Measurements from ENCODE around the gene HJURP.

HJURP gene

GRCh38 chr2:233814056-233814835 lies 40.1 kb downstream of the HJURP start:
- no peaks in the 10 kb centered on the region for H3K36me3 ChIP-seq (ENCODE audit: insufficient read depth, low read length)
- H3K27me3 ChIP-seq (ENCODE audit: insufficient read depth, low read length, poor library complexity, severe bottlenecking) = no peaks in the 10 kb centered on the region
- no peaks in the 10 kb centered on the region for H4K20me1 ChIP-seq (ENCODE audit: insufficient read depth, low read length, poor library complexity, severe bottlenecking)
- TF ChIP-seq CTCF (conservative IDR thresholded peaks at IDR 0.05; ENCODE audit: low read length) (no peak), EZH2phosphoT487 (IDR thresholded peaks at IDR 0.05; ENCODE audit: borderline replicate concordance) (no peak)
- H3K9me3 ChIP-seq (ENCODE audit: insufficient read depth, low read depth, low read length) = no peaks in the 10 kb centered on the region
- H3K4me3 ChIP-seq (ENCODE audit: low read length, poor library complexity, severe bottlenecking) = no peak overlapping the region
- no peak overlapping the region for H3K9ac ChIP-seq (ENCODE audit: low read depth, low read length, poor library complexity, severe bottlenecking)
- no peaks in the 10 kb centered on the region for H3K79me2 ChIP-seq (ENCODE audit: insufficient read depth, low read length)
- H3K4me1 ChIP-seq (ENCODE audit: insufficient read depth, low read length, poor library complexity, severe bottlenecking) = no peaks in the 10 kb centered on the region
- no peak overlapping the region for H2AFZ ChIP-seq (ENCODE audit: low read length)
- no peaks in the 10 kb centered on the region for H3K9me2 ChIP-seq (replicated peaks; ENCODE audit: low read depth, low read length)
- H3K4me2 ChIP-seq (ENCODE audit: low read depth, low read length, poor library complexity, severe bottlenecking) = no peak overlapping the region
- no peaks in the 10 kb centered on the region for H3F3A ChIP-seq (ENCODE audit: low read depth)

- no peak for TF ChIP-seq EZH2phosphoT487 (IDR thresholded peaks at IDR 0.05; ENCODE audit: borderline replicate concordance)
- TF ChIP-seq CTCF (conservative IDR thresholded peaks at IDR 0.05; ENCODE audit: low read length) = no peak
- Histone ChIP-seq H4K20me1 (ENCODE audit: insufficient read depth, low read length, poor library complexity, severe bottlenecking) (no peaks in the 10 kb centered on the region), H3K36me3 (ENCODE audit: insufficient read depth, low read length) (no peaks in the 10 kb centered on the region)
These were observed 40.9 kb downstream of the HJURP start for GRCh38 chr2:233813236-233814055.

GRCh38 chr2:233811732-233812131 lies 42.6 kb downstream of the HJURP start:
- TF ChIP-seq EZH2phosphoT487 (IDR thresholded peaks at IDR 0.05; ENCODE audit: borderline replicate concordance) (no peak), CTCF (conservative IDR thresholded peaks at IDR 0.05; ENCODE audit: low read length) (no peak)
- no peaks in the 10 kb centered on the region for H3K27me3 ChIP-seq (ENCODE audit: insufficient read depth, low read length, poor library complexity, severe bottlenecking)
- no peak overlapping the region for H3K4me3 ChIP-seq (ENCODE audit: low read length, poor library complexity, severe bottlenecking)
- H3K79me2 ChIP-seq (ENCODE audit: insufficient read depth, low read length) = no peaks in the 10 kb centered on the region
- no peak overlapping the region for H2AFZ ChIP-seq (ENCODE audit: low read length)
- H3F3A ChIP-seq (ENCODE audit: low read depth) = no peaks in the 10 kb centered on the region
- H3K4me1 ChIP-seq (ENCODE audit: insufficient read depth, low read length, poor library complexity, severe bottlenecking) = no peaks in the 10 kb centered on the region
- H3K36me3 ChIP-seq (ENCODE audit: insufficient read depth, low read length) = no peaks in the 10 kb centered on the region
- no peak overlapping the region for H3K4me2 ChIP-seq (ENCODE audit: low read depth, low read length, poor library complexity, severe bottlenecking)
- no peak overlapping the region for H3K9ac ChIP-seq (ENCODE audit: low read depth, low read length, poor library complexity, severe bottlenecking)
- H4K20me1 ChIP-seq (ENCODE audit: insufficient read depth, low read length, poor library complexity, severe bottlenecking) = no peaks in the 10 kb centered on the region
- no peaks in the 10 kb centered on the region for H3K9me2 ChIP-seq (replicated peaks; ENCODE audit: low read depth, low read length)
- H3K9me3 ChIP-seq (ENCODE audit: insufficient read depth, low read depth, low read length) = no peaks in the 10 kb centered on the region

More at GRCh38 chr2:233813236-233814055, 40.9 kb downstream of the HJURP start:
- H3K27me3 ChIP-seq (ENCODE audit: insufficient read depth, low read length, poor library complexity, severe bottlenecking) = no peaks in the 10 kb centered on the region
- H3K9ac ChIP-seq (ENCODE audit: low read depth, low read length, poor library complexity, severe bottlenecking) = no peak overlapping the region
- no peak overlapping the region for H2AFZ ChIP-seq (ENCODE audit: low read length)
- no peaks in the 10 kb centered on the region for H3K79me2 ChIP-seq (ENCODE audit: insufficient read depth, low read length)
- no peaks in the 10 kb centered on the region for H3K9me2 ChIP-seq (replicated peaks; ENCODE audit: low read depth, low read length)
- H3K4me1 ChIP-seq (ENCODE audit: insufficient read depth, low read length, poor library complexity, severe bottlenecking) = no peaks in the 10 kb centered on the region
- H3K4me2 ChIP-seq (ENCODE audit: low read depth, low read length, poor library complexity, severe bottlenecking) = no peak overlapping the region
- H3F3A ChIP-seq (ENCODE audit: low read depth) = no peaks in the 10 kb centered on the region
- H3K9me3 ChIP-seq (ENCODE audit: insufficient read depth, low read depth, low read length) = no peaks in the 10 kb centered on the region
- H3K4me3 ChIP-seq (ENCODE audit: low read length, poor library complexity, severe bottlenecking) = no peak overlapping the region
